Stimulated activated CD4-positive, alpha-beta T cell treated with anti-CD3 and anti-CD28 coated beads, Interleukin-1b, Interleukin-23, amount 100 ng/mL, for 1 hour (primary cell): ENCODE data around the gene SLC1A4.
"Not testable (repeated sequence)": the region's sequence is repeated elsewhere in the genome, so short reads cannot be mapped to it uniquely, and the experiment has no call there.

Experiments
- DNase-seq, 2 donors: peaks; one replicate each; pipeline ENCODE4 v3.0.0-alpha.2; 2020; ENCODE audit warnings: low read depth in 2 of 2

The SLC1A4 gene

DNA sequence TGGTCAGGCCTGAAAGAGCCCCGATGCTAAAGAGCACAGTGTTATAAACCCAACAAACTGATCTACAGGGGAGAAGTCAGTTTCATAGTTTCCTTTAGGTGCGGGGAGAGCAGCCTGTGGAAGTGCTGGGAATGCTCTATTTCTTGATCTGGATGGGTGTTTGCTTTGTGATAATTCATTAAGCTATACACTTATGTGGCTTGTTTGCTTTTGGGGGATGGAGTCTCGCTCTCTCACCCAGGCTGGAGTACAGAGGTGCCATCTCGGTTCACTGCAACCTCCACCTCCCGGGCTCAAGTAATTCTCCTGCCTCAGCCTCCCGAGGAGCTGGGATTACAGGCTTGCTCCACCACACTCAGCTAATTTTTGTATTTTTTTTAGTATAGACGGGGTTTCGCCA is 37.0 kb downstream of the SLC1A4 start:
- no peak for DNase-seq

DNA sequence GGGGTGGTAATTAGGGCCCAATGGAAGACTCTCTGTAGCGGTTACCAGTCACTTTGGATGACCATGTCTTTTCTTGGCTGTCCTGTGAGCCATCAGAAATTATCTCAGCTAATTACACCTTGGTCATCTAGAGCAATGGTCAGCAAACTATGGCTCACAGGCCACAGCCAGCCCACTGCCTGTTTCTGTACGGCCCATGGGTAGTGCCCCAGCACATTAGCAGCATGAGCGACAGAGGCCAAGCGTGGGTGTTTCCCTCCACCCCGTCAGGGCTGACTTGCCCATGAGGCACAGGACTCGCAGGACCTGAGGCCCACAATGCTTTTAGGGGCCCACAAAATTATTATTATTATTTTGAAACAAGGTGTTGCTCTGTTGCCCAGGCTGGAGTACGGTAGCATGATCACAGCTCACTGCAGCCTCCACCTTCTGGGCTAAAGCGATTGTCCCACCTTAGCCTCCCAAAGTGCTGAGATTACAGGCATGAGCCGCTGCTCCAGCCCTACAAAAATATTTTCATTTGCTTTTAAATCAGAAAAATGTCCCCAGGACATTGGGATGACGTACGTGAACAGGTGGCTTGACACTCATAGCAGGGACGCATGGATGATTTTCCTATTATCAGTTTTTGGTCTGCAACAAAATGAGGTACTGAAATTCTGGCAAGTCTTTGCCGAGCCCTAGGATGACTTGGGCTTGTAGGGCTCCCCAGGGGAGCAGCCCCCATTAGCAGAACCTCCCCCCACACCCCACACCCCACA is 37.7 kb downstream of the SLC1A4 start:
- DNase-seq = no peak

DNA sequence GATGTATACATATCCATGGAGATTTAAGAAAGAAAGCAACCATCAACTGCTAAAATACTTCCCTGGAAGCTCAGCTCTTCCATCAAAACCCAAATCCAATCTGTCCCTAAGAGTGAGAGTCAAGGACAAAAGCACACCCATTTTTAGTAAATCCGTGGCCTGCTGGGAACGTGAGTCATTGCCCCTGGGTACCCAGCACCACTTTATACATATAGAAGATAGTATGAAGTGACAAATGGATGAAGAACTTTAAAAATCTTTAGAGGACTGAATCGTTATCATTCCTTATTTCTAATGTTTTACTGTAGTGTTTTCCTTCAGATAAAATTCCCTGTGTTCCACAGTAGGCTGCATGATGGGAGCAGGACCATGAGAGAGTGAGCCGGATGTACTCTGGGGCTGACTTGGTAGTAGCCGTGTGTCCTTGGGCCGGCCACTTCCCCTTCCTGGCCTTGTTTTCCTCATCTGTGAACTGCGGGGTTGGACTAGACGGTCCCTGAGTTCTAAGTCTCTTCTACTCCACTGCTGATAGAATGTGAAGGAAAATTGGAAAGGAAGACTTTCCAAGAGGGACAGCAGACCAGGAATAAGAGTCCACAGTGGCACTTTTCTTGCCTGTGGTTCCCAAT is 38.5 kb downstream of the SLC1A4 start:
- DNase-seq = no peak

DNA sequence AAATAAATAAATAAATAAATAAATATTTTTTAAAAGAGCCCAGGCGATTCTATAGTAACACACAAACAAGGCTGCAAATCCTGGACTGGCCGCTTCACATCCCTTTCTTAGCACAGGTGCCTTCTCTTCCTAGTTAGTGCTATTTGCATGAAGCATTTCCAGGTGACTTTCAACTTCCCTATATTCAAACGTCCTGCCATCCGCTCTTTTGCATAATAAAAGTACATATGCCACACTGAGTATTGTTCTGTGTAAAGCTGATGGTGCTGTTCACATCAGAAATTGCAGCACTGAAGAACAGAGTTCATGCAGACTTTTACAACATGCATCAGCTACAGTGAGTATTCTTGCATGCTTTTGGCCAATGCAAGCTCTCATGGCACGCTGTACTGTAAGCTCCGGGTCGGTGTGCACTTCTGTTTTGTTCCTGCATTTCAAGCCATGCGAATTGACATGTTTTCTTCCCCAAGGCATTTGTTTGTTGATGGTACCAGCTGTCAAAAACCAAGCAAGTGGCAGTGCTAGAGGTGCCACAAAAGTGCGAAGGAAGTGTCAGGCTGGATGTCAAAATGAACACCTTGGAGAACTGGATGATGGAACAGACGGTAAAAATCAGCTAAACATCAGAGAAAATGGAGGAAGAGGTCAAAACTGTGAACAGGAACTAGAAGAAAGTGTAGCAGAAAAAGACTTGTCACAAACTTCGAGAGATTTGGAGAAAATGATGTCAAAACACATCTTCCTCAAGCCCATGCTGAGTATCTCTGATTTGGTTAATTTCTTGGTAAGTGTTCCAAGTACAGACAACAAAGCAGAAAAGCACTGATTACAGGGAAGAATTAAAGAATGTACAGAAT is 41.5 kb downstream of the SLC1A4 start:
- DNase-seq = no peak

DNA sequence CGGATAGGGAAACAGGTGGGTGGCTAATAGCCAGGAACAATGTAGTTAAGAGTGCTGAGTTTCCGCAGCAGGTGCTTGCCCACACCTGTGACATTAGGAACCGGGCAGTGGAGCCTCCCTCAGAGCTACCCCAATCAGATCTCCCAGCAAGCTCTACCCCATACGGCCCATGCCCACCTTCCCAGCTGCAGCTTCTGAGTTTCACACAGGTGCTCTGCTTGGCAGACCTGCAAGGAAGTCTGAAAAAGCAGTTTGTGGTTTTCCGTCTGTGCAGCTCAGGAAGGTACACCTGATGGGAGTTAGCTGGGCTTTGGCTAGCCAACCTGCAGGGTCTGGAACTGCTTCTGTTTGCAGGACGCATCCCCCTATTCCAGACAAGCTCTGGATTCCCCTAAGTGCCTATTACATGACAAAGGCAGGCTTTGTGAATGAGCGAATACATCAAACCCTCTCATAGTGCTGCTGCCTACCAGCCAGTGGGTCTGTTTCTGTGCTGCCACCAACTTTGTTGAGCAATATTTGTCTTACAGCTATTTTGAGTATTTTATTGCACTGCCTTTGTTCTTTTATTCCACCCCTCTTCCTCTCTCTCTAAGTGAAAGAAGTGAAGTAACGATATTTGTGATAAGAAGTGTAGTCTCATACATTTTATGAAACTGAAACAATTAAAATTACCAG is 42.3 kb downstream of the SLC1A4 start:
- no peak for DNase-seq

DNA sequence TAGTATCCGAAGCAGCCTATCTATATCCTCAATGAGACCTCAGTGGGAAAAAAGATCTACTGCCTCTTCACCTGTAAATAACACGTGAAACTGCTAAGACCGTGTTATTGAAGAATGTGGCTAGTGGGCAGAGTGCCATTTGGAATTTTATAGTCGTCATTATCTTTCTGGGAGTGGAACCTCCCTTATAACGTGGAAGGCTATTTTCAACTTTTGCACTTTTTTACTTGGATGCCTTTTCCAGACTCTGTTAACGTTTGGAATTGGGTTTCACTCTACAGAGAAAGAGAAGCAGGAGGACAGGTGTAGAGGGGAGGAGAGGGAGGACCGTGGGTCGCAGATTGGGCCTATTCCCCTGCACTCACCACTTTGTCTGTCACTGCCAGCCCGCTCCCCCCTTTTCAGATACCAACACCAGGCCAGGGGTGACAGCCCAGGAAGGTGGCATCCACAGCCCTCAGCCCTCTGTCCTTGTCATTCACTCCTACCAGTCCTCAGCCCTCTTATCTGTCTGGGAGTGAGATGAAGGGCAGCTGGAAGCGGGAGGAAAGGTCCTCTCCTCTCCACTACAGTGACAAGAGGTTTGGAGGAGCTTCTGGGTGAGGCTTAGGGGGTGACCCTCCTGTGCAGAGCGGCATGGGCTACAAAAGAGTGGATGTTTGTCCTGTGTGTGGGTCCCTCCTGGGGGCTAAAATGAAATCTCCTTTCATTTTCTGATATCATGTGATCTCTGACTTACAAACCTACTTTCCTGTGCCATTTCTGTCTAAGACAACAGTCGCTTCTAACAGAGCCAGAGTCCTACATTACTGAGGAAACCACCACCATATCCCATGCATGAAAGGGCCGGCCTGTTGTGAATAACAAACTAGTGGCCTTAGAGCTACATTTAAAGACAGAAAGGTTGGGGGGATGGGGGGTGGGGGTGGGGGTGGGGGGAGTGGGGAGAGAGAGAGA is 43.1 kb downstream of the SLC1A4 start:
- DNase-seq = no peak

DNA sequence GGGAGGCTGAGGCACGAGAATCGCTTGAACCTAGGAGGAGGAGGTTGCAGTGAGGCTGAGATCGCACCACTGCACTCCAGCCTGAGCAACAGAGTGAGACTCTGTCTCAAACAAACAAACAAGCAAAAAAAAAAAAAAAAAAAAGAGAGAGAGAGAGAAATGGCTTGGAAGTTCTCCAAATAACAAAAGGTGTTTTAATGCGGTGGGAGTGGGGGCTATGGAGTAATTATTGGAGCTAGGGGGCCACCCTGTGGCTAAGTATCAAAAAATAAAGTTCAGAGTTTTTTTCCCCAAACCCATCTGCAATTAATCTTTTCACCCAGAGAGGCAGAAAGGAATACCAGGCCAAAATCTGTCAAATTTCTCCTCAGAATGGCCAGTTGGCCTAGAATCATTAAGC is 44.0 kb downstream of the SLC1A4 start:
- no peak for DNase-seq

DNA sequence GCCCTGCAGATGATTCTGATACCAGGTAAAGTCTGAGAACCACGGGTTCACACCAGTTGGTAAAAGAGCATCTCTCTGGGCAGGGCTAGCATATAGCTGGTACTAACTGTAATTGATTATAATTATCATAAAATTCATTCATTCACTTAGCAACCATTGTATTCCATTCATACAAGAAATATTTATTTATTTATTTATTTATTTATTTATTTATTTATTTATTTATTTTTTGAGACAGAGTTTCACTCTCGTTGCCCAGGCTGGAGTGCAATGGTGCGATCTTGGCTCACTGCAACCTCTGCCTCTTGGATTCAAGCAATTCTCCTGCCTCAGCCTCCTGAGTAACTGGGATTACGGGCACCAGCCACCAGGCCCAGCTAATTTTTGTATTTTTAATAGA is 44.5 kb downstream of the SLC1A4 start:
- not testable (repeated sequence) for DNase-seq

DNA sequence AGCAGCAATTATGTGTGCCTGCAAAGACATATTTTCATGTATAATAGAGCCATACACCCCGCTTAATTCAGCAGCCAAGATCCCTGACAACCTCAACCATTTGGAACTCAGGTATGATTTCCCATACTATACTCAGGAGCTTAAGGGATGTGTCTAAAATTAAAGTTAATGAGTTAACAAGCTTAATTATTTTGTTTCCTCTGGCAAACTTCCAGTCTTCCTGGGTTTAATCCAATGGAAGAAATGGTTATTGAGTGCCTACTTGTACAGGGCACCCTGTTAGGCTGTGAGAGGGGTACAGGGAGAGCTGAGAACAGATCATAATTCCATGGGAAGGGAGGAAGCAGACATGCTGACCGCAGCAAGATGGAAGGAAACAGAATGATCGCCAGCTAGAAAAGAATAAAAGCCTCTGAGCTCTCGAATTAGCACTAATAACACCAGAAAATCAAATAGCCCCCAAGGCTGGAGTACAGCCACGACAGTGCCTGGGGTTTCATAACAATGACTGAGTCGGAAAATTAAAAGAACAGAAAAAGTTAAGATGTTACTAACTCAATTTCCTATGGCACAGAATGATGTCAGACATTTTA is 46.2 kb downstream of the SLC1A4 start:
- DNase-seq = no peak

DNA sequence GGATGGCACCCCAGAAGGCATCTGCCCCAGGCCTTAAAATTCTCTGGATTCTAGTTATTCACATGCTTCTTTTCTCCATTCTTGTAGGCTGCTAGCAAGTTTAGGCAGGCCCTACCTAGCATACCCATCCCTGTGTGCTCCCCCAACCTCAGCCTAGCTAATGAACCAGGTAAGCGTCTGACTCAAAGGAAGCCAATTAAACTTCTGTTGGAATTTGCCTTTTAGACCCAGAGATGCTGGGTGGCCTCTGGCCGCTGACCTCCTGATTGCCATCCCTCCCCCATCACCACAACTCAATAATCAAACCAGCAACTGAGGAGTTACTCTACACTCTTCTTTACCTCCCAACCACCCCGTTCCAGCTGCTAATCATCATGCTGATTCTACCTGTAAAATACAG is 48.0 kb downstream of the SLC1A4 start:
- DNase-seq = no peak

DNA sequence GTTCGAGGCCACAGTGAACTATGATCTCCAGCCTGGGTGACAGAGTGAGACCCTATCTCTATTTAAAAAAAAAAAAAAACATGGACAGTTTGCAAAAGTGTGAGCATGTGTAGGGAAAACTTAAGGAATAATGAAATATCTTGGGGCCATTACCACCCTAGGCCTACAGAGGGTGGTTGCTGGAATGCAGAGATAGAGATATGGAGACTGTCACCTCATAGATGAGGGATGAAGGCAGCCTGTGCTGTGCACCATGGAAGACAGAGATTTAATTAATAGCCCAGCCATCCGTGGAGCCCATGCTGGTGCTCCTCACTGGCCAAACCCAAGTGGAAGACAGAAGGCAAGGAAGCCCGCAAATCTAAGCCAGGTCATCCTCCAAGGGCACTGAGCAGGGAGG is 50.4 kb downstream of the SLC1A4 start:
- DNase-seq = no peak

DNA sequence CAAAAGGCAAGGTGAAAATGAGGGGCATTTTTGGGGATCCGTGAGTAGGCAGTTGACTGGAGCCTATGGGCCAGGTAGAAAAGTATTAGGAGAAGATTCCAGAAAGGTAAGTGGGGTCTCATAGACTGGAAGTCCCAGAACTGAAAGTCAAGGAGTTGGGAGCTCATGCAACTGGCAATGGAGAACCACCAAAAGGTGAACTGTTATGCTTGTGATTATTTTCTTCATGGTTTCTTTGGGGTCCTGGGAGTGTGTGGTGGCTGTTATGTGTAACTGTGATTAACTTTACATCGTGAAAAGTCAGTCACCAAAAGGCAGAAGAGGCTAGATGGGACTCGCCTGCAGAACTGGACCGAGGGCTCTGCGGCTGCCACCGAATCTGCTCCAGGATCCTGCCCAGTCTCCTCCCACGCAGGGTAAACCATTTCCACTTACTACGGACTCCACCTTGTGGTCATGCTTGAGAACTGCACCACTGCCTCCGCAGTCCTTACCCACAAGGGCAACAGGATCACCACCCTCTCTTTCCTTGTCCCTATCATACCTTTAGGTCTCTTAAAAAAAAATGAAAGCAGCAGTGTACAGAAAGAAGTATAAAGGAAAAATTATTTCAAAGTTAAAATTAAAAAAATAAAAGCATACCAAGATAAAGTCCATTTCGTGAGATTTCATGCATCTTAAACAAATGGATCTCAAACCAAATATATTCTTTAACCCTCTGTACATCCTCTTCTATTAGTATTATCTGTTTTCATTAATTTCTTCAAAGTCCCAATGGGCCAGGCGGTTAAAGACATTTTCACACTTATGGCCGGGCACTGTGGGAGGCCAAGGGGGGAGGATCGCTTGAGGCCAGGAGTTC is 51.4 kb downstream of the SLC1A4 start:
- DNase-seq = peak; percentile 44 to 48

DNA sequence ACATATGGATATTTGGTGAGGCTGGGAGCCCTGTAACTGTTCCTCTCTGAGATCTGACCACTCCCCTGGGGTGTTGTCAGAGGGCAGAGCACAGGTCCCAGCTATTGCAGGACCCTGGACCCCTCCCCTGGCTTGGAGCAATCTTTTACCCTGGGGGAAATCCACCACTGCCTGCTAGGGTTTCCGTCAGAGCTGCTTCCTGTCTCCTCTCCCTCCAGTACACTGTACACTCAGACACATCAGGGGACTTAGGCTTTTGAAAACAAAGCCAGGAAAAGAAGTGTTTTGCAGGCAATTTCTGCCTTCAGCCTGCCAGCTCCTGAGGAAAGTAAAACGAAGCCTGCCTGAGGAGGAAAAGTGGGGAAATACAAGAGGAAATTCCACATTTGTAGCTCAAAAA is 53.8 kb downstream of the SLC1A4 start:
- no peak for DNase-seq

DNA sequence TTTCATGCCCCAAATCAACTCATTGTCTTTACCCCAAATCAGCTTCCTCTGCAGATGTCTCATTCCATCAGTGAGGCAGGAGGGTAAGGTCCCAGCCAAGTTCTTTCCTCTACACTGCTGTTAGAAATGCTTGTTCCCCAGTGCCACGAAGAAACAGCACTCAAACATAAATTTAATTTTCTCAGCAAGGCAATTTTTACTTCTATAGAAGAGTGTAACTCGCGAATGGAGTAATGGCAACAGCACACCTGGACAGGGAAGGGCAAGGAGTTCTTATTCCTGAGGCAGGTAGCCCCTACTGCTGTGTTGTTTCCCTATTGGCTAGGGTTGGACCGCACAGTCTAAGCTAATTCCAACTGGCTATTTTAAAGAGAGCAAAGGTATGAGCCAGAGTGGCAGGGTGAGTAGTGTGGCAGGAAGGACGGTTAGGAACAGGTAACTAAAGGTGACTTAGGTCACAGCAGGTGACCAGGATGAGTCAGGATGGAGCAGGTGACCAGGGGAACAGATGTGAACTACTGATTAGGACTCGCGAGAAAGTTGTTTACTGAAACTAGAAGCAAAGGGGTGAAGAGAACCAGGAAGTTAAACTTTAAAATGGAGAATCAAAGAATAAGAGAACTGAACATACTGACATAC is 55.0 kb downstream of the SLC1A4 start:
- DNase-seq = no peak

DNA sequence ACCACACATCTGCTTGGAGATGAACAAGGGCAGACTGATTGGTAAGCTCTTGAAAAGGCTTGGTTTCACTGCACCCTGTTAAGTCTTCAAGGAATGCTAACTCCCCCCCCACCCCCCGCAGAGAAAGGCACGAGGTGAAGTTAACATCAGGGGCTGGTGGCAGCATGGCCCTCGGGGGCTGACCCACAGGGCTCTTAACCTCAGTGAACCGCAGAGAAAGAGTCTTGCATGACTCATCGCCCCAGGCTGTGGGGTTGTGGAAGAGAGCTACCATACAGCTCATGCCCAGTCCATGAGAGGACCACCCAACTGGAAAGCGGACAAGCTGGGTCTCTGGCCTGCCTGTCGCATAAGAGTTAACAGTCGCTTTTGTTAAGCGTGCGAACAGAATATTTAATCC is 56.5 kb downstream of the SLC1A4 start:
- no peak for DNase-seq

DNA sequence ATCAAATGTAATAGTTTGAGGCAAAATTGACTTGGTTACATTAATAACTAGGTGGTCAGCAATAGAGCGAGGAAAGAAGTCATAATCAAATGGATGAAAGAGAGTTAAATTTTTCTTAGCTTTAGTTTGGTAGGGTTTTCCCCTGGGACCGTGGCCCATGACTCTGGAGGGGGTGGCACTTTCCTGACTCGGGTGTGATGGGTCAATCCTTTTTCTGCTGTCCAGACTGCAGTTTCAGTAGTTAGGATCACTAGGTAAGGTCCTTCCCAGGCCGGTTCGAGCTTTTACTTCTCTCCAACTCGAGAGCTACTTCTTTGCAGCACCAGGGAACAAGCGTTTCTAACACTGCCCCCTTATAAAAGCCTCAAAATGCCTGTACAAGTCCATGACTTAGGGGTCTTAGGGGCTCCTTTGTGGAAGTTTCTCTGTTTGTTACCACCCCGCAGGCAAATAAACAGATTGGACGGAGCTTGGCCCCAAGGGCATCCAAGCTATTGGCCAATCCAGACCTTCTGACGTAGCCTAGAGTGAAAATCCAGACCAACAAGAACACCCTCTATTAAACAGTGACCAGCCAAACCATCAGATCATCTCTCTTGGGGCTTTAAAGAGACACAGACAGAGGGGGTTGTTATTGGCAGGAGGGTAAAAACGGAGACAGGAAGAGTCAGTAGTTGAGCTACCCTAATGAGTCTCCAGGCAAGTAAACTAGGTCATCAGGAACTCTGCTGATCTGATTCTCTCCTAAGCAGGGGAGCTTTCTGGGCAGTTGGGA is 57.6 kb downstream of the SLC1A4 start:
- no peak for DNase-seq

DNA sequence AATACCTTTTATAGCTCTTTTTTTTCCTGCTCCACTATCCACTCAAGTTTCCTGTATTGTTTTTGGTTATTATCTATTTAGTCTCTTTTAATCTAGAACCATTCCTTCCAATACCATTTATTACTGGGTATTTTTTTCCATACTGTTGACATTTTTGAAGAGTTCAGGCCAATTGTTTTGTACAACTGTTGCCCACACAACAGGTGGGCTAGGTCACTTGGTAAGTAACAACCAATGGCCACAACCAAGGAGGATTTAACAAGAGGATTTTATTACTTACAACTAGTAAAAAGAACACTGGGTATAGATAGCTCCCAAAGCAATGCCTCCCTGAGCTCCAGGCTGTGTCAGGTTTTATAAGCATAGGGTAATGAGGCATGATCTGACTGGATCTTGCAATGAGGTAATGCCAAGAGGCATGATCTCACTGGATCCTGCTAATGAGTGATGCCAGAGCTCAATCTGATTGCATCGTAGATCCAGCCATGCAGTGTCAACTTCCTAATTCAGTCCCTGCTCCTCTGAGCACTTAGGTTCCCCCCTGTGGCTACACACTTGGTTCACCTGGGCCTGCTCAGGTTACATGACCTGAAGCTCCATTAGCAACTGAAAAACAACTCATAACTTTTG is 59.9 kb downstream of the SLC1A4 start:
- no peak for DNase-seq

DNA sequence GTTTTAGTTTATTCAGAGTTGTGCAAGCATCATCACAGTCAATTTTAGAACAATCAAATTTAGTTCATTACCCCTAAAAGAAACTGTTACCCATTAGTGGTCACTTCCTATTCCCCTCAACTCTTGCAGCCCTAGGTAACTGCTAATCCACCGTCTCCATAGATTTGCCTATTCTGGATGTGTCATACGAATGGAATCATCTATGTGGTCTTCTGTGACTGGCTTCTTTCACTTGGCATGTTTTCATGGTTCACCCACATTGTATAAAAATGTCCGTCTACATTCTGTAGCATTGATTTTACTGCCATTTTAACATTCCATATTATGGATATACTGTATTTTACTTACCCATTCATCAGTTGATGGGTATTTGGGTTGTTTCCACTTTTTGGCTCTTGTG is 61.7 kb downstream of the SLC1A4 start:
- DNase-seq = no peak
